GM19328 (cell line): Measurements from ENCODE around the gene MINAR1.

Experiments used
- ATAC-seq: cut with Tn5 transposase; IDR thresholded peaks from one replicate; pipeline ENCODE4 v1.9.1; 2021; ENCODE audit warnings: mild to moderate bottlenecking, moderate library complexity; ENCODE audit not compliant: unreplicated experiment

Gene MINAR1

DNA sequence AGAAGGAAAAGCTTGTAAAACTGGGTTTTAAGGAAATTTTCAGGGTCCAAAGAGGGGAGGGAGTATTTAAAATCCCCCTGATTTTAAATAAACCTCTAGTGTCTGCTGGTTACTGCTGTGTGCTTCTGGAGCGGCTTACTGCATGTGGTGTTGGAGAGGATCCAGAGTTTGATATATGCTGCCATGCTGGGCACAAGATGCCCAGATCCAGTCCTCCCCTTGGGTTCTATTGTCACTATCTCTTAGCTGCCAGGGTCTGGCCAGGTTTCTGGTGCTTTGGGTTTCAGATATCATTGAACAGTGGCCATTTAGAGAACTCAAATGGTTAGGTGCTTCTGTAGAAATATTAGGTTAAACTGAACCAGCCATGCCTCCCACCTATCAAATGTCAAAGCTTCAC, 27.5 kb downstream of the MINAR1 start:
- no peak for ATAC-seq

DNA sequence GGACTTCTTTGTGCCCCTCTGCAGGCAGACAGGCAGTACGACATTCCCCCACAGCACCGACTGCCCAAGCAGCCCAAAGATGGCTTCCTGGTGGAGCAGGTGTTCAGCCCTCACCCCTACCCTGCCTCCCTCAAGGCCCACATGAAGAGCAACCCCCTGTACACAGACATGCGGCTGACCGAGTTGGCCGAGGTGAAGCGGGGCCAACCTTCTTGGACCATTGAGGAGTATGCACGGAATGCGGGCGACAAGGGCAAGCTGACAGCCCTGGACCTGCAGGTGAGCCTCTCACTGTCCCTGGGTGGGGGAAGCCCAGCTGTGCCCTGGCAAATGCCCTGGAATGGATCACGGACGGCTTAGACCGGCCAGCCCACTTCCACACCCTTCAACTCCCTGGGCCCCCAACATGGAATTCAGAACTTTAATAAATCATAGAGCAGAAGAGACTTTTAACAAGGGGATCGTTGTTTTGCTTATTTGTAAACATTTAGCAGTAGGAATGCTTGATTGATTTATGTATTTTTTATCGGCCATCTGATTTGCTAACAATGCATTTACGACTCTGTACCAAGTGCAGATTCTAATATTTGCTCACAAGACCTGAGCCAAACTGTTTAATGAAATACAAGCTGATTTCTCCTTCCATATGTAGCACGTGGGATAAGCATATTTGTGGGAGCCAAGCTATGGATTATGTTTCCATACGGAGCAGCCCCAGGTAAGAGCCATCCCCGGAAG, 31.1 kb downstream of the MINAR1 start:
- no peak for ATAC-seq

DNA sequence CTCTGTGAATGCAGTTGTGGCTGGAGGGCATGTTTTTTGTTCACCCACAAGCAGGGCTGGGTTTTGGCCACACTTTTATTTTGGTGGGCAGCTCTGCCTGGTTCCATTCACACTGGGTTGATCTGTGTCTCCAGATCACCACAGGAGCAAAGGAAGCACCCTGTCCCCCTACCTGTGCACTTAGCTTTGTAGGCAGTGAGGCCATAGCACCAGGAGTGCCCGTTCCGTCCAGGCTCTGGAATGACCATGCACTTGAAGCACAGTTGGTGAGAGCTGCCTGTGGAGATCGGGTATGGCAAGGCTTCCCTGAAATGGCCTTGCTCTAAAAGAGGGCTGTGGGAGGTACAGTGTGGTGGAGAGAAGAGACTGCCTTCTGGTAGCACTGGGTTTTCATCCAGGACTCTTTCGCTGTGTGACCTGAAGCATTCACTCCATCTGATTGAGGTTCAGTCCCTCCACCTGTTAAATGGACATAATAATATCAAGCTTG, 31.7 kb downstream of the MINAR1 start:
- ATAC-seq = no peak

DNA sequence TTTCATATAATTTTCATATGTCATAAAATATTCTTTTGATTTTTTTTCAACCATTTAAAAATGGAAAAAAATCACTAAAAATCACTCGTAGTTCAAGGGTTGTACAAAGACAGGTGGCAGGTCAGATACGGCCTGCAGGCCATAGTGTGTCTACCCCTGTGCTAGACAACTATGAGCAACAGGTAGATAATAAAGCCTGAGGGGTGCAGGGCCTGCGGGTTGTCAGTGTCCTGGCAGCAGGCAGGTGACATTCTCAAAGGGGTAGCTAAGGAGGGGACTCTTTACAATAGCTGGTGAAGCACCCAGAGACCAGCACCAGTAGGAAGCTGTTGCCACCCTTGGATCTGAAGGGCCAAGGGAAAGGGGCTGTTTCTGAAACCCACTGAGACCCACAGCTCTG, 34.4 kb downstream of the MINAR1 start:
- ATAC-seq = no peak

DNA sequence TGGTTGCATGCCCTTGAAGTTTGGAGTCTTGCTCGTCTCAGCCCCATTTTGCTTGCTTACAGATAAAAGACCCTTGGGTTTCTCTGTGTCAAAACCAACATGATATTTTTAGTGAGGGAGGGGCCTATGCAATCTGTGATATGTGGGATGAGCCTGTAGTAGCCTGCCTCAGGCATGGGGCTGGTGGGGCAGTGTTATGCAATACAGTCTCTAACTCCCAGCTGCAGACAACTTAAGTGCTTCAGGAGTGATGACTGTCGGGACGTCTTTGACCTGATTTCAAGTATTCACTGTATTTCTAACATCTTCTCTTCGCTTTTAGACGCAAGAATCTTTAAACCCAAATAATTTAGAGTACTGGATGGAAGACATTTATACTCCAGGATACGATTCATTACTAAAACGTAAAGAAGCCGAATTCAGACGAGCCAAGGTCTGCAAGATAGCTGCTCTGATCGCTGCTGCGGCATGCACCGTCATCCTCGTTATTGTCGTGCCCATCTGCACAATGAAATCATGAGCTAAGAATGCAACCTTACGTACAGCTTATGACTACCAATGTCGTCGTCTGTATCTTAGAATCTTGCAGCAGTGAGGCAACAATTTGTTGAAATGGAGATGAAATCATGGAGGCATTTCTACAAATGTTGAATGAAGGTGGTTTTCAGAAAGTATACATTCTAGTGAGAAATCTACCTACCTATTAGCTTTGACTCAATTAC, 35.9 kb downstream of the MINAR1 start:
- ATAC-seq = no peak

DNA sequence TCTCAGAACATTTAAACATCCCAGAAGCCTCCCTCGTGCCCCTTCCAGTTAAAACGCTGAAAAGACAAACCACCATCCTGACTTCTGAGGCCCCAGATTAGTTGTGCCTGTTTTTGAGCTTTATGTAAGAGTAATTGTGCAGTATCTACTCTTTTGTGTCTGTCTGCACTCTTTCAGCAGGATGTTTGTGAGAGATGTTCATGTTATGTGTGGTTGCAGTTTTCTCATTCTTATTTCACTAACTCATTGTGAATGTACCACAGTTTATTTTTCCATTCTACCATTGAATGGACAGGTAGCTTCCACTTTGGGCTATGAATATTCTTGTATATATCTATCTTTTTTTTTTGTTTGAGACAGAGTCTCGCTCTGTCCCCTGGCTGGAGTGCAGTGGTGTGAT, 40.3 kb downstream of the MINAR1 start:
- no peak for ATAC-seq

DNA sequence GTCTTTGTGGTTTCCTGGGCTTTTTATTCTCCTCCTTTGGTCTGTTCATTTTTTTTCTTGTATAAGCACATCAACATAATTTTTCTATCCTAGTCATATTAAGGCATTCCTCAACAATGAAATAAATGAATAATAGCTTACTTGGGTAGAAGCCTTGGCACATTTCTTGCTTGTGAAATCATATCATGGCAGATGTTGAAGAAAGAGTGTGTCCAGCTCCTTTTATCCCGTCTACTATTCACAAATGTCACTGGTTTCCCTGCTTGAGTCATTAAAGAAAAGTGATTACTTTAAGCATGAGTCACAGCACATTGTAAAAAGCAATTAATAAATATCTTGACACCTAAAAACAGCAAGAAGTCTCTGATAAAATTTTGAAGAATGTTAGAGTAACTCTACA, 42.1 kb downstream of the MINAR1 start:
- no peak for ATAC-seq

DNA sequence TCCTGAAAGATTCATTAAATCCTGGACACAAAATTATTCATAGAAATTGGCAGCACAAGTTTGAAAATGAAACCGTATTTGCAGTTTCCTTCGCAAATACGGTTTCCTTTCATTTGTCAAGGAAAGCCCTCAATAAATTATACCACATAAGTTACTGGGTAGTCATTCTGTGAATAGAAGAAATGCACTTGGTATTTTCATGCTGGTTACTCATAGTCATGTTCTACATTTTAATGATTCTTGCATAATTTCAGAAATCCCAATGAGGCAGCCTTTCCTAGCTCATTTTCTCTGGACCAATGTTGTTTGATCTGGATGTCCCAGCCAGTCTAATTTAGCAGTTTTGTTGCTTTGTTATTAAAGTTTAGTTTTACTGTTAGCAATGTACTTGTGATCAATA, 43.2 kb downstream of the MINAR1 start:
- ATAC-seq = no peak

DNA sequence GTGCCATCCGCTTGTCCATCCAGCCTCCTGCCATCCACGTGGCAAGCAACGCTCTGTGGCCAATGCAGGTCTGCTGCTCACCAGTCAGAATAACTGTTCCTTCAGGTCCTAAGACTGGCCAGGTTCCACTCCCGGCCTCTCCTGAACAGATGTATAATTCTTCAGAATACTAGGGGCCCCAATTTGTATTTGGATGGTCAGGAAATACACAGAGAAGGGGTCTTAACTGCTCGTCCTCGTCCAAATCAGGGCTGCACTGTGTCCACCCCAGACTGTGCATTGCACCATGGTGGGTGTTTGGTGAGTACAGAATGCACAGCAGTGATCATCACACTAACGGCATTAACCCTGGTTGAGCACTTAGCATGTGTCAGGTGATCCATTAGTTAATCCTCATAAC, 46.0 kb downstream of the MINAR1 start:
- no peak for ATAC-seq

DNA sequence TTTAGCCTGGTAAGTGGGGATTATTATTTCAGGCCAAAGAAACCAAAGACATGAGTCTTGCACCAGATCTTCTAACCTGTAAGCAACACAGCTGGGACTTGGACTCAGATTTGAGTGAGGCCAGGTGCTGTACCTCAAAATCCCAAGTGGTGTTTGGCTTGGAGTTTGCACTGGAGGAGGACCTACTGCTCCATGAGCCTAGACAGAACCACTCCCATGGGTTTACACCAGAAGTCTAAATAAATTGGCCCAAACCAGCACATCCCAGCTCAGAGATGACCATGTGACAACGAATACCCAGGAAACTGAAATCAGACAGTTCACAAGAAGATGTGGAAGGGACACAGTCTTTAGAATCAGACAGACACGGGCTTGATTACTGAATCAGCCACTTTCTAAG, 47.5 kb downstream of the MINAR1 start:
- ATAC-seq = no peak

DNA sequence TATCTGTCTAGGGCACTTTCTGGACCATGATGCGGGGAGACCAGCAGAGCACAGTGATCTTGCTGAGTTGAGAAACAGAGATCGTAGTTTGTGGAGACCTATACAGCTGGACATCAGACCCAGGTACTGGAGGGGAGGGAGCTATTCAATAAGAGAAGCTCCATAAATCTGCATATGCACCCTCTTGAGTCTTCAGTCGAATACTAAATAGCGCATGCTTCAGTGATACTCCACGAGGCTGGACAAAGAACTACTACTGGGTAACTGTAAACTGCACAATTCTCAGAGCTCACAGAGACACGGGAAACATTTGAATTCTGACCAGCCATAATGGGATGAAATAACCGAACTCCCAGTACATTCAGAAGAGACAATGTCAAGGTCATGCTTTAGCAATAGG, 49.7 kb downstream of the MINAR1 start:
- no peak for ATAC-seq
